Measurements from ENCODE around the gene ELAVL1. TPM values are rescaled to one million over a fixed set of nuclear protein-coding genes. Genes with fewer than 3 reads are reported as not detected.

The ELAVL1 gene
- total RNA-seq, 1 donor from 2014 or later: 186 TPM

- Mint-ChIP-seq H3K4me3 (peak overlapping the region; percentile 87), H3K27me3 (ENCODE audit: insufficient read depth) (no peaks in the 10 kb centered on the region), H3K9me3 (no peaks in the 10 kb centered on the region), H3K27ac (peak overlapping the region; percentile 98), H3K4me1 (ENCODE audit: low read depth) (peaks cover 22% of the 10 kb centered on the region), H3K36me3 (ENCODE audit: low read depth) (peaks cover 9% of the 10 kb centered on the region)
- intact Hi-C loops (cut with micrococcal nuclease): loop anchor here (1.0 to 10.0 kb wide), 6 partner anchors 58 to 571 kb away; partner anchors contain the start of genes CCL25 and ZNF414
- DNase-seq (ENCODE audit: low spot score): peak; percentile 79
These were observed 61.2 kb downstream of the ELAVL1 start for GRCh38 chr19:7944177-7944761.

GRCh38 chr19:7943444-7944176, 61.8 kb downstream of the ELAVL1 start, which contains the start of gene TIMM44:
Gene TIMM44 (minus strand): TSS chr19:7943666. CDS start chr19:7943651, 15 bp downstream.
- peak; percentile 99 for DNase-seq (ENCODE audit: low spot score)
- peaks cover 13% of the 10 kb centered on the region for H3K36me3 Mint-ChIP-seq (ENCODE audit: low read depth)
- H3K4me1 Mint-ChIP-seq (ENCODE audit: low read depth): peaks cover 27% of the 10 kb centered on the region
- no peaks in the 10 kb centered on the region for H3K9me3 Mint-ChIP-seq
- intact Hi-C loops (cut with micrococcal nuclease): loop anchor here (1.0 to 10.0 kb wide), 13 partner anchors 14 to 571 kb away; partner anchors contain the start of genes CCL25, CD320, MAP2K7 and NDUFA7
- peak within 1 kb of the TSS; percentile 87 for H3K4me3 Mint-ChIP-seq
- no peaks in the 10 kb centered on the region for H3K27me3 Mint-ChIP-seq (ENCODE audit: insufficient read depth)
- peak within 1 kb of the TSS; percentile 98 for H3K27ac Mint-ChIP-seq

- Mint-ChIP-seq H3K27me3 (ENCODE audit: insufficient read depth) (no peaks in the 10 kb centered on the region), H3K36me3 (ENCODE audit: low read depth) (peaks cover 13% of the 10 kb centered on the region), H3K4me3 (peak overlapping the region; percentile 87), H3K9me3 (no peaks in the 10 kb centered on the region), H3K4me1 (ENCODE audit: low read depth) (peaks cover 27% of the 10 kb centered on the region), H3K27ac (peak overlapping the region; percentile 98)
- intact Hi-C loops (cut with micrococcal nuclease): loop anchor here (1.0 to 10.0 kb wide), 9 partner anchors 14 to 572 kb away; partner anchors contain the start of genes CCL25, CD320, MAP2K7 and NDUFA7
- DNase-seq (ENCODE audit: low spot score): no peak
These were observed 62.4 kb downstream of the ELAVL1 start for GRCh38 chr19:7942981-7943443.

- no peak for DNase-seq (ENCODE audit: low spot score)
- Mint-ChIP-seq H3K27me3 (ENCODE audit: insufficient read depth) (no peaks in the 10 kb centered on the region), H3K4me1 (ENCODE audit: low read depth) (peaks cover 27% of the 10 kb centered on the region), H3K4me3 (peak overlapping the region; percentile 87), H3K9me3 (no peaks in the 10 kb centered on the region), H3K27ac (peak overlapping the region; percentile 18), H3K36me3 (ENCODE audit: low read depth) (peaks cover 15% of the 10 kb centered on the region)
- intact Hi-C loops (cut with micrococcal nuclease): loop anchor here (2.0 to 10.0 kb wide), 3 partner anchors 71 to 573 kb away; partner anchors contain the start of genes CCL25 and ZNF414
These were observed 63.4 kb downstream of the ELAVL1 start for GRCh38 chr19:7941895-7942596.

- no peaks in the 10 kb centered on the region for H3K9me3 Mint-ChIP-seq
- intact Hi-C loops (cut with micrococcal nuclease): loop anchor here (5.0 to 10.0 kb wide), 2 partner anchors 111 to 574 kb away; partner anchors contain the start of genes CCL25 and ZNF414
- H3K4me3 Mint-ChIP-seq: peak overlapping the region; percentile 55
- H3K27me3 Mint-ChIP-seq (ENCODE audit: insufficient read depth): no peaks in the 10 kb centered on the region
- no peak for DNase-seq (ENCODE audit: low spot score)
- peaks cover 27% of the 10 kb centered on the region for H3K4me1 Mint-ChIP-seq (ENCODE audit: low read depth)
- H3K36me3 Mint-ChIP-seq (ENCODE audit: low read depth): peaks cover 22% of the 10 kb centered on the region
- H3K27ac Mint-ChIP-seq: no peak overlapping the region
These were observed 64.6 kb downstream of the ELAVL1 start for GRCh38 chr19:7940841-7941240.

GRCh38 chr19:7934766-7935165, 70.7 kb downstream of the ELAVL1 start:
- Mint-ChIP-seq H3K36me3 (ENCODE audit: low read depth) (peaks cover 13% of the 10 kb centered on the region), H3K9me3 (no peaks in the 10 kb centered on the region), H3K4me3 (no peak overlapping the region), H3K27ac (no peak overlapping the region), H3K27me3 (ENCODE audit: insufficient read depth) (no peaks in the 10 kb centered on the region), H3K4me1 (ENCODE audit: low read depth) (peaks cover 5% of the 10 kb centered on the region)
- intact Hi-C loops (cut with micrococcal nuclease): no loop called here
- no peak for DNase-seq (ENCODE audit: low spot score)

- no peaks in the 10 kb centered on the region for H3K27me3 Mint-ChIP-seq (ENCODE audit: insufficient read depth)
- intact Hi-C loops (cut with micrococcal nuclease): no loop called here
- peaks cover 6% of the 10 kb centered on the region for H3K4me1 Mint-ChIP-seq (ENCODE audit: low read depth)
- peaks cover 13% of the 10 kb centered on the region for H3K36me3 Mint-ChIP-seq (ENCODE audit: low read depth)
- no peaks in the 10 kb centered on the region for H3K9me3 Mint-ChIP-seq
- no peak for DNase-seq (ENCODE audit: low spot score)
- H3K27ac Mint-ChIP-seq: no peak overlapping the region
- no peak overlapping the region for H3K4me3 Mint-ChIP-seq
These were observed 71.4 kb downstream of the ELAVL1 start for GRCh38 chr19:7933828-7934725.

GRCh38 chr19:7933411-7933810, 72.0 kb downstream of the ELAVL1 start:
- Mint-ChIP-seq H3K27ac (no peak overlapping the region), H3K27me3 (ENCODE audit: insufficient read depth) (no peaks in the 10 kb centered on the region), H3K4me3 (no peak overlapping the region), H3K4me1 (ENCODE audit: low read depth) (peaks cover 8% of the 10 kb centered on the region), H3K9me3 (no peaks in the 10 kb centered on the region), H3K36me3 (ENCODE audit: low read depth) (peaks cover 10% of the 10 kb centered on the region)
- no peak for DNase-seq (ENCODE audit: low spot score)
- intact Hi-C loops (cut with micrococcal nuclease): no loop called here

GRCh38 chr19:7932930-7933300, 72.5 kb downstream of the ELAVL1 start:
- Mint-ChIP-seq H3K4me1 (ENCODE audit: low read depth) (peaks cover 9% of the 10 kb centered on the region), H3K4me3 (no peak overlapping the region), H3K36me3 (ENCODE audit: low read depth) (peaks cover 12% of the 10 kb centered on the region), H3K9me3 (no peaks in the 10 kb centered on the region), H3K27me3 (ENCODE audit: insufficient read depth) (no peaks in the 10 kb centered on the region), H3K27ac (no peak overlapping the region)
- intact Hi-C loops (cut with micrococcal nuclease): no loop called here
- no peak for DNase-seq (ENCODE audit: low spot score)

- Mint-ChIP-seq H3K27ac (no peak overlapping the region), H3K4me3 (no peak overlapping the region), H3K9me3 (no peaks in the 10 kb centered on the region), H3K4me1 (ENCODE audit: low read depth) (peaks cover 9% of the 10 kb centered on the region), H3K27me3 (ENCODE audit: insufficient read depth) (no peaks in the 10 kb centered on the region), H3K36me3 (ENCODE audit: low read depth) (peaks cover 11% of the 10 kb centered on the region)
- intact Hi-C loops (cut with micrococcal nuclease): no loop called here
- DNase-seq (ENCODE audit: low spot score): no peak
These were observed 73.0 kb downstream of the ELAVL1 start for GRCh38 chr19:7932276-7932929.

GRCh38 chr19:7931221-7932061, 74.0 kb downstream of the ELAVL1 start:
- no peak overlapping the region for H3K27ac Mint-ChIP-seq
- H3K27me3 Mint-ChIP-seq (ENCODE audit: insufficient read depth): no peaks in the 10 kb centered on the region
- no peak overlapping the region for H3K4me3 Mint-ChIP-seq
- intact Hi-C loops (cut with micrococcal nuclease): no loop called here
- H3K9me3 Mint-ChIP-seq: no peaks in the 10 kb centered on the region
- H3K4me1 Mint-ChIP-seq (ENCODE audit: low read depth): peaks cover 11% of the 10 kb centered on the region
- peaks cover 8% of the 10 kb centered on the region for H3K36me3 Mint-ChIP-seq (ENCODE audit: low read depth)
- DNase-seq (ENCODE audit: low spot score): no peak
